HepG2 (cell line): ENCODE measurements around the gene DDX39B. TPM values are rescaled to one million over a fixed set of nuclear protein-coding genes. Genes with fewer than 3 reads are reported as not detected.
A peak's percentile ranks its signal among the peaks of the same experiment; 100 is the strongest.

ENCODE experiments used
- BCL6 ChIP-seq: IDR thresholded peaks from 2 replicates; pipeline ENCODE4 v1.6.1; 2016; ENCODE audit warnings: missing genetic modification reagents, missing compliant biosample characterization
- CHD2 ChIP-seq: IDR thresholded peaks from 2 replicates; pipeline ENCODE4 v1.6.1; 2011; ENCODE audit warnings: low read depth, low read length, improper control_type of control experiment
- KLF6 ChIP-seq: IDR thresholded peaks from 2 replicates; pipeline ENCODE4 v1.8.0; 2016; ENCODE audit warnings: missing biosample characterization, missing genetic modification reagents
- RARG ChIP-seq: sonication (generic); formaldehyde crosslinking; IDR thresholded peaks from 2 replicates; pipeline ENCODE4 v1.4.0; 2020; ENCODE audit warnings: low read depth, mild to moderate bottlenecking, missing genetic modification reagents
- ZBTB21 ChIP-seq: sonication (generic); formaldehyde crosslinking; IDR thresholded peaks from 2 replicates; pipeline ENCODE4 v1.4.0; 2020; ENCODE audit warnings: missing genetic modification reagents
- ZMYM4 ChIP-seq: sonication (generic); formaldehyde crosslinking; IDR thresholded peaks from 2 replicates; pipeline ENCODE4 v1.8.1; 2023; ENCODE audit warnings: mild to moderate bottlenecking, missing genetic modification reagents
- ZNF251 ChIP-seq: sonication (generic); formaldehyde crosslinking; IDR thresholded peaks from 2 replicates; pipeline ENCODE4 v1.9.0; 2021; ENCODE audit warnings: mild to moderate bottlenecking, missing genetic modification reagents
- ZNF724P ChIP-seq: sonication (generic); formaldehyde crosslinking; IDR thresholded peaks from 2 replicates; pipeline ENCODE4 v1.8.0; 2022; ENCODE audit warnings: missing genetic modification reagents, borderline replicate concordance
- ZSCAN30 ChIP-seq: sonication (generic); formaldehyde crosslinking; IDR thresholded peaks from 2 replicates; pipeline ENCODE4 v1.5.0; 2020; ENCODE audit warnings: mild to moderate bottlenecking, missing genetic modification reagents
- polyA plus RNA-seq, 8 experiments: library from polyadenylated mRNA; depleted of rRNA in 3 of 8; stranded (reverse) in 7 of 8; unstranded in 1 of 8; fragments of >200 nt; fragmentation: Illumina TruSeq in 4 of 8; extraction: Trizol in 4 of 8; gene quantifications; 2 replicates each; pipeline versions ENCODE4 v1.2.1 to v1.2.3, GENCODE V29; 2011 to 2016; ENCODE audit warnings: low read depth in 4 of 8, missing spikeins in 1 of 8, mixed read lengths in 1 of 8; ENCODE audit not compliant: insufficient read depth in 1 of 8
- total RNA-seq, 5 experiments: library from RNA; depleted of rRNA; stranded (reverse); fragments of >200 nt; fragmentation: Illumina TruSeq; extraction: Trizol; gene quantifications; 2 replicates each; pipeline ENCODE4 v1.2.3, GENCODE V29; 2016; ENCODE audit warnings: low read depth in 1 of 5
- TF ChIP-seq, protein P1 (sequence below): sonication (generic); formaldehyde crosslinking; IDR thresholded peaks from 2 replicates; pipeline ENCODE4 v1.4.0; 2020; ENCODE audit warnings: low read depth, missing genetic modification reagents
- TF ChIP-seq, protein P2 (sequence below): sonication (generic); formaldehyde crosslinking; IDR thresholded peaks from 2 replicates; pipeline ENCODE4 v1.4.0; 2020; ENCODE audit warnings: missing genetic modification reagents, borderline replicate concordance
- TF ChIP-seq, protein P3 (sequence below): sonication (generic); formaldehyde crosslinking; IDR thresholded peaks from 2 replicates; pipeline ENCODE4 v1.4.0; 2020; ENCODE audit warnings: missing genetic modification reagents; ENCODE audit errors: not compliant biosample characterization
- TF ChIP-seq, protein P4 (sequence below): sonication (generic); formaldehyde crosslinking; IDR thresholded peaks from 2 replicates; pipeline ENCODE4 v1.5.1; 2020; ENCODE audit warnings: missing genetic modification reagents, mild to moderate bottlenecking, borderline replicate concordance
- TF ChIP-seq, protein P5 (sequence below): sonication (generic); formaldehyde crosslinking; conservative IDR thresholded peaks from 2 replicates; pipeline ENCODE4 v1.8.0; 2022; ENCODE audit warnings: mild to moderate bottlenecking, moderate library complexity, missing genetic modification reagents

Gene DDX39B
- total and polyA plus RNA-seq, 2 of the 13 experiments (the other 11 are each of a cell fraction or from before 2014, with no cell fraction given): 570 to 678 TPM

DNA sequence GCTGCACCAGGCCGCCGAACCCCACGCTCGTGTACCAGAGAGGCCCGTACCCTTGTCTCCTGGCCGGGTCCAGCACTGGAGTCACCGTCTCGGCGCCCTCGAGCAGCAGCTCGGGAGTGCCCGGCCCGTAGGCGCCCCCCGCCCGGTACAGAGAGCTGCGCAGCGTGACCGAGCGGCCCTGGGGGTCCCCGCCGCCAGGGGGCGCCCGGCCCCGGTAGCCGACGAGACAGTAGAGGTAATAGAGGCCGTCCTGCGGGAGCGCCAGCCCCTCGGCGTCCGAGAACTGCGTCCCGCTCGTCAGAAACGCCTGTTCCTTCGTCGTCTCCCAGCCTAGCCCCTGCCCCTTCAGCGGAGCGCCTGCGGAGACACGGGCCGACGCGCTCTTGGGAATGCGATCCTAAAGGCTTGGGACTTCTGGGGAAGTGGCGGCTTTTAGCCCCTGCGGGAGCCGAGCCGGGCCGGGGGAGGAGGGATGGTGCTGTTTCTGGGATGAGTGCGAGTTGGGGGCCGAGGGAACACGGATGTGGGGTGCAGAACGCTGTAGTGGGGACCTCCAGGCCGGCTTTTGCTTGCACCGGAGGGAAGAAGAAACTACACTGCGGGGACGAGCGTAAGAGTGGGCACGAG, 39.1 kb upstream of the DDX39B start (continued):
- no peak for TF ChIP-seq RARG (CRISPR knock-in tag)
- TF ChIP-seq, protein P1, sequence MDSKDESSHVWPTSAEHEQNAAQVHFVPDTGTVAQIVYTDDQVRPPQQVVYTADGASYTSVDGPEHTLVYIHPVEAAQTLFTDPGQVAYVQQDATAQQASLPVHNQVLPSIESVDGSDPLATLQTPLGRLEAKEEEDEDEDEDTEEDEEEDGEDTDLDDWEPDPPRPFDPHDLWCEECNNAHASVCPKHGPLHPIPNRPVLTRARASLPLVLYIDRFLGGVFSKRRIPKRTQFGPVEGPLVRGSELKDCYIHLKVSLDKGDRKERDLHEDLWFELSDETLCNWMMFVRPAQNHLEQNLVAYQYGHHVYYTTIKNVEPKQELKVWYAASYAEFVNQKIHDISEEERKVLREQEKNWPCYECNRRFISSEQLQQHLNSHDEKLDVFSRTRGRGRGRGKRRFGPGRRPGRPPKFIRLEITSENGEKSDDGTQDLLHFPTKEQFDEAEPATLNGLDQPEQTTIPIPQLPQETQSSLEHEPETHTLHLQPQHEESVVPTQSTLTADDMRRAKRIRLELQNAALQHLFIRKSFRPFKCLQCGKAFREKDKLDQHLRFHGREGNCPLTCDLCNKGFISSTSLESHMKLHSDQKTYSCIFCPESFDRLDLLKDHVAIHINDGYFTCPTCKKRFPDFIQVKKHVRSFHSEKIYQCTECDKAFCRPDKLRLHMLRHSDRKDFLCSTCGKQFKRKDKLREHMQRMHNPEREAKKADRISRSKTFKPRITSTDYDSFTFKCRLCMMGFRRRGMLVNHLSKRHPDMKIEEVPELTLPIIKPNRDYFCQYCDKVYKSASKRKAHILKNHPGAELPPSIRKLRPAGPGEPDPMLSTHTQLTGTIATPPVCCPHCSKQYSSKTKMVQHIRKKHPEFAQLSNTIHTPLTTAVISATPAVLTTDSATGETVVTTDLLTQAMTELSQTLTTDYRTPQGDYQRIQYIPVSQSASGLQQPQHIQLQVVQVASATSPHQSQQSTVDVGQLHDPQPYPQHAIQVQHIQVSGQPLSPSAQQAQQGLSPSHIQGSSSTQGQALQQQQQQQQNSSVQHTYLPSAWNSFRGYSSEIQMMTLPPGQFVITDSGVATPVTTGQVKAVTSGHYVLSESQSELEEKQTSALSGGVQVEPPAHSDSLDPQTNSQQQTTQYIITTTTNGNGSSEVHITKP (CRISPR knock-in tag): no peak
- peak; percentile 74 for TF ChIP-seq ZMYM4 (CRISPR knock-in tag)
- TF ChIP-seq ZNF724P (CRISPR knock-in tag): peak; percentile 55; the same call in 1 of the 2 replicates
- TF ChIP-seq KLF6 (CRISPR knock-in tag): no peak
- TF ChIP-seq, protein P2, sequence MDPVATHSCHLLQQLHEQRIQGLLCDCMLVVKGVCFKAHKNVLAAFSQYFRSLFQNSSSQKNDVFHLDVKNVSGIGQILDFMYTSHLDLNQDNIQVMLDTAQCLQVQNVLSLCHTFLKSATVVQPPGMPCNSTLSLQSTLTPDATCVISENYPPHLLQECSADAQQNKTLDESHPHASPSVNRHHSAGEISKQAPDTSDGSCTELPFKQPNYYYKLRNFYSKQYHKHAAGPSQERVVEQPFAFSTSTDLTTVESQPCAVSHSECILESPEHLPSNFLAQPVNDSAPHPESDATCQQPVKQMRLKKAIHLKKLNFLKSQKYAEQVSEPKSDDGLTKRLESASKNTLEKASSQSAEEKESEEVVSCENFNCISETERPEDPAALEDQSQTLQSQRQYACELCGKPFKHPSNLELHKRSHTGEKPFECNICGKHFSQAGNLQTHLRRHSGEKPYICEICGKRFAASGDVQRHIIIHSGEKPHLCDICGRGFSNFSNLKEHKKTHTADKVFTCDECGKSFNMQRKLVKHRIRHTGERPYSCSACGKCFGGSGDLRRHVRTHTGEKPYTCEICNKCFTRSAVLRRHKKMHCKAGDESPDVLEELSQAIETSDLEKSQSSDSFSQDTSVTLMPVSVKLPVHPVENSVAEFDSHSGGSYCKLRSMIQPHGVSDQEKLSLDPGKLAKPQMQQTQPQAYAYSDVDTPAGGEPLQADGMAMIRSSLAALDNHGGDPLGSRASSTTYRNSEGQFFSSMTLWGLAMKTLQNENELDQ (CRISPR knock-in tag): no peak
- TF ChIP-seq CHD2: no peak; the same call in 1 of the 2 replicates
- TF ChIP-seq, protein P3, sequence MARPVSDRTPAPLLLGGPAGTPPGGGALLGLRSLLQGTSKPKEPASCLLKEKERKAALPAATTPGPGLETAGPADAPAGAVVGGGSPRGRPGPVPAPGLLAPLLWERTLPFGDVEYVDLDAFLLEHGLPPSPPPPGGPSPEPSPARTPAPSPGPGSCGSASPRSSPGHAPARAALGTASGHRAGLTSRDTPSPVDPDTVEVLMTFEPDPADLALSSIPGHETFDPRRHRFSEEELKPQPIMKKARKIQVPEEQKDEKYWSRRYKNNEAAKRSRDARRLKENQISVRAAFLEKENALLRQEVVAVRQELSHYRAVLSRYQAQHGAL (CRISPR knock-in tag): no peak
- TF ChIP-seq, protein P4, sequence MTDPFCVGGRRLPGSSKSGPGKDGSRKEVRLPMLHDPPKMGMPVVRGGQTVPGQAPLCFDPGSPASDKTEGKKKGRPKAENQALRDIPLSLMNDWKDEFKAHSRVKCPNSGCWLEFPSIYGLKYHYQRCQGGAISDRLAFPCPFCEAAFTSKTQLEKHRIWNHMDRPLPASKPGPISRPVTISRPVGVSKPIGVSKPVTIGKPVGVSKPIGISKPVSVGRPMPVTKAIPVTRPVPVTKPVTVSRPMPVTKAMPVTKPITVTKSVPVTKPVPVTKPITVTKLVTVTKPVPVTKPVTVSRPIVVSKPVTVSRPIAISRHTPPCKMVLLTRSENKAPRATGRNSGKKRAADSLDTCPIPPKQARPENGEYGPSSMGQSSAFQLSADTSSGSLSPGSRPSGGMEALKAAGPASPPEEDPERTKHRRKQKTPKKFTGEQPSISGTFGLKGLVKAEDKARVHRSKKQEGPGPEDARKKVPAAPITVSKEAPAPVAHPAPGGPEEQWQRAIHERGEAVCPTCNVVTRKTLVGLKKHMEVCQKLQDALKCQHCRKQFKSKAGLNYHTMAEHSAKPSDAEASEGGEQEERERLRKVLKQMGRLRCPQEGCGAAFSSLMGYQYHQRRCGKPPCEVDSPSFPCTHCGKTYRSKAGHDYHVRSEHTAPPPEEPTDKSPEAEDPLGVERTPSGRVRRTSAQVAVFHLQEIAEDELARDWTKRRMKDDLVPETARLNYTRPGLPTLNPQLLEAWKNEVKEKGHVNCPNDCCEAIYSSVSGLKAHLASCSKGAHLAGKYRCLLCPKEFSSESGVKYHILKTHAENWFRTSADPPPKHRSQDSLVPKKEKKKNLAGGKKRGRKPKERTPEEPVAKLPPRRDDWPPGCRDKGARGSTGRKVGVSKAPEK: no peak; the same call in 1 of the 2 replicates
- 0 out of 2 replicates have a peak, but pooled peaks have one; percentile 45 for TF ChIP-seq BCL6 (CRISPR knock-in tag)
- TF ChIP-seq, protein P5, sequence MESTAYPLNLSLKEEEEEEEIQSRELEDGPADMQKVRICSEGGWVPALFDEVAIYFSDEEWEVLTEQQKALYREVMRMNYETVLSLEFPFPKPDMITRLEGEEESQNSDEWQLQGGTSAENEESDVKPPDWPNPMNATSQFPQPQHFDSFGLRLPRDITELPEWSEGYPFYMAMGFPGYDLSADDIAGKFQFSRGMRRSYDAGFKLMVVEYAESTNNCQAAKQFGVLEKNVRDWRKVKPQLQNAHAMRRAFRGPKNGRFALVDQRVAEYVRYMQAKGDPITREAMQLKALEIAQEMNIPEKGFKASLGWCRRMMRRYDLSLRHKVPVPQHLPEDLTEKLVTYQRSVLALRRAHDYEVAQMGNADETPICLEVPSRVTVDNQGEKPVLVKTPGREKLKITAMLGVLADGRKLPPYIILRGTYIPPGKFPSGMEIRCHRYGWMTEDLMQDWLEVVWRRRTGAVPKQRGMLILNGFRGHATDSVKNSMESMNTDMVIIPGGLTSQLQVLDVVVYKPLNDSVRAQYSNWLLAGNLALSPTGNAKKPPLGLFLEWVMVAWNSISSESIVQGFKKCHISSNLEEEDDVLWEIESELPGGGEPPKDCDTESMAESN (CRISPR knock-in tag): peak; percentile 76; the same call in 1 of the 2 replicates
- no peak for TF ChIP-seq ZBTB21 (CRISPR knock-in tag)
- no peak for TF ChIP-seq ZNF251 (CRISPR knock-in tag)
- no peak for TF ChIP-seq ZSCAN30 (CRISPR knock-in tag)
